Neuronal stem cell (in vitro differentiated cells): ENCODE data around the gene INCA1.

Experiments used
- DNase-seq: peaks from one replicate; pipeline ENCODE4 v3.0.0-alpha.2; 2013; ENCODE audit warnings: low spot score
- H2AFZ ChIP-seq: one replicate; pipeline ENCODE4 v1.6.1; 2013; ENCODE audit warnings: mild to moderate bottlenecking, low read length, inconsistent platforms
- H2AK5ac ChIP-seq: 2 replicates; pipeline ENCODE4 v1.6.1; 2013; ENCODE audit warnings: low read depth, mild to moderate bottlenecking, inconsistent platforms, low read length, moderate library complexity, mixed read lengths
- H2BK120ac ChIP-seq: 2 replicates; pipeline ENCODE4 v1.6.1; 2013; ENCODE audit warnings: low read depth, mild to moderate bottlenecking, inconsistent platforms, low read length, moderate library complexity, mixed read lengths
- H2BK12ac ChIP-seq: one replicate; pipeline ENCODE4 v1.6.1; 2013; ENCODE audit warnings: low read length, inconsistent platforms
- H2BK15ac ChIP-seq: 2 replicates; pipeline ENCODE4 v1.6.1; 2013; ENCODE audit warnings: mild to moderate bottlenecking, low read length, inconsistent platforms, mixed read lengths
- H2BK5ac ChIP-seq: one replicate; pipeline ENCODE4 v1.6.1; 2013; ENCODE audit warnings: inconsistent platforms, mild to moderate bottlenecking, low read length, moderate library complexity
- H3K14ac ChIP-seq: one replicate; pipeline ENCODE4 v1.6.1; 2013; ENCODE audit warnings: low read length, inconsistent platforms
- H3K18ac ChIP-seq: 2 replicates; pipeline ENCODE4 v1.6.1; 2013; ENCODE audit warnings: low read length, inconsistent platforms
- H3K23ac ChIP-seq: 2 replicates; pipeline ENCODE4 v1.6.1; 2013; ENCODE audit warnings: low read depth, mild to moderate bottlenecking, mixed read lengths, low read length, inconsistent platforms; ENCODE audit not compliant: poor library complexity
- H3K27ac ChIP-seq: replicated peaks from 3 replicates; pipeline ENCODE4 v1.5.1; 2013; ENCODE audit warnings: low read length, inconsistent platforms
- H3K27me3 ChIP-seq, 3 experiments: 2 replicates each; pipeline ENCODE4 v1.6.1; 2013; ENCODE audit warnings: low read length in 3 of 3, mild to moderate bottlenecking in 2 of 3, inconsistent platforms in 1 of 3, low read depth in 1 of 3, mixed read lengths in 1 of 3, moderate library complexity in 1 of 3; ENCODE audit not compliant: control insufficient read depth in 3 of 3, insufficient read depth in 3 of 3
- H3K36me3 ChIP-seq, 2 donors: replicated peaks in 1 of 2; 2 replicates each; pipeline ENCODE4 v1.6.1; 2013; ENCODE audit warnings: low read length in 2 of 2; ENCODE audit not compliant: control insufficient read depth in 2 of 2, insufficient read depth in 2 of 2
- H3K4ac ChIP-seq: 2 replicates; pipeline ENCODE4 v1.6.1; 2013; ENCODE audit warnings: inconsistent platforms, mild to moderate bottlenecking, low read length, moderate library complexity
- H3K4me1 ChIP-seq, 2 donors: 1 replicate in 1 of 2; 2 replicates in 1 of 2; pipeline ENCODE4 v1.6.1; 2013; ENCODE audit warnings: low read length in 2 of 2, low read depth in 1 of 2; ENCODE audit not compliant: control insufficient read depth in 2 of 2, insufficient read depth in 1 of 2
- H3K4me2 ChIP-seq: one replicate; pipeline ENCODE4 v1.6.1; 2013; ENCODE audit warnings: mild to moderate bottlenecking, low read length, inconsistent platforms; ENCODE audit not compliant: insufficient read depth, poor library complexity, severe bottlenecking
- H3K4me3 ChIP-seq, 2 donors: 2 replicates each; pipeline ENCODE4 v1.5.1; 2013; ENCODE audit warnings: low read length in 2 of 2, mild to moderate bottlenecking in 2 of 2, inconsistent platforms in 1 of 2, moderate library complexity in 1 of 2
- H3K79me1 ChIP-seq: one replicate; pipeline ENCODE4 v1.6.1; 2013; ENCODE audit warnings: low read depth, mild to moderate bottlenecking, inconsistent platforms, low read length, moderate library complexity
- H3K9ac ChIP-seq: one replicate; pipeline ENCODE4 v1.6.1; 2013; ENCODE audit warnings: mild to moderate bottlenecking, low read depth, low read length, inconsistent platforms; ENCODE audit not compliant: poor library complexity
- H3K9me3 ChIP-seq, 2 donors: replicated peaks in 1 of 2; 2 replicates each; pipeline versions ENCODE3 to v1.6.1; 2013; ENCODE audit warnings: low read length in 2 of 2, mild to moderate bottlenecking in 2 of 2, inconsistent platforms in 1 of 2, low read depth in 1 of 2, mixed read lengths in 1 of 2, moderate library complexity in 1 of 2; ENCODE audit not compliant: control insufficient read depth in 2 of 2, insufficient read depth in 1 of 2
- H4K8ac ChIP-seq: one replicate; pipeline ENCODE4 v1.6.1; 2013; ENCODE audit warnings: low read depth, mild to moderate bottlenecking, inconsistent platforms, low read length, moderate library complexity
- H4K91ac ChIP-seq: one replicate; pipeline ENCODE4 v1.6.1; 2013; ENCODE audit warnings: low read length, low read depth, mild to moderate bottlenecking, inconsistent platforms; ENCODE audit not compliant: poor library complexity
- WGBS, 2 donors: extraction: QIAGEN DNeasy Blood & Tissue Kit; methylation state at CpG; one replicate each; pipeline ENCODE4 v1.1.7; 2013; ENCODE audit warnings: missing lambda C conversion rate in 2 of 2, mixed read lengths in 1 of 2; ENCODE audit not compliant: insufficient read length in 2 of 2, insufficient replicate concordance in 1 of 2; ENCODE audit errors: extremely low coverage in 2 of 2; 5-methylcytosine and 5-hydroxymethylcytosine counted together

Gene INCA1

GRCh38 chr17:4939796-4940554 lies 57.3 kb downstream of the INCA1 start, which contains the start of the genes RNF167 and SLC25A11:
Gene RNF167 (plus strand): TSS chr17:4940268. CDS start chr17:4940910, 642 bp downstream.
Gene SLC25A11 (minus strand): TSS chr17:4940046. CDS start chr17:4939910, 136 bp downstream.
- H3K9me3 ChIP-seq, result no peaks in the 10 kb centered on the region
- no peak within 1 kb of the TSS for H4K91ac ChIP-seq
- no peaks in the 10 kb centered on the region for H3K27me3 ChIP-seq
- H2BK5ac ChIP-seq, result peak within 1 kb of the TSS; percentile 8
- peak within 1 kb of the TSS; percentile 95 for H3K9ac ChIP-seq
- no peak within 1 kb of the TSS for H2BK12ac ChIP-seq
- peak within 1 kb of the TSS; percentile 87 for H3K23ac ChIP-seq
- peak within 1 kb of the TSS; percentile 90 for H2AFZ ChIP-seq
- H3K4ac ChIP-seq, result peak within 1 kb of the TSS; percentile 53
- DNase-seq, result peak; percentile 99
- peak within 1 kb of the TSS; percentile 95 for H3K4me2 ChIP-seq
- peak within 1 kb of the TSS; percentile 89 for H2BK15ac ChIP-seq
- H3K18ac ChIP-seq, result peak within 1 kb of the TSS; percentile 95
- H3K4me1 ChIP-seq, result peaks cover 9 to 12% of the 10 kb centered on the region in 2 donors
- H3K27ac ChIP-seq, result peak within 1 kb of the TSS; percentile 95
- peak within 1 kb of the TSS; percentile 65 for H2BK120ac ChIP-seq
- H3K79me1 ChIP-seq, result peaks cover 19% of the 10 kb centered on the region
- peak within 1 kb of the TSS; percentile 88 for H2AK5ac ChIP-seq
- H3K36me3 ChIP-seq, result peaks cover 44 to 68% of the 10 kb centered on the region in 2 donors
- no CpG with 5 or more reads among the region's 72 CpGs for WGBS, 2 donors
- peak within 1 kb of the TSS; percentile 42 for H3K14ac ChIP-seq
- no peak within 1 kb of the TSS for H4K8ac ChIP-seq
- H3K4me3 ChIP-seq, result peak within 1 kb of the TSS; percentile 93 to 95

GRCh38 chr17:4939546-4939795 lies 57.9 kb downstream of the INCA1 start:
- DNase-seq, result no peak

GRCh38 chr17:4938688-4939545 lies 58.4 kb downstream of the INCA1 start:
- H3K9ac ChIP-seq, result peak overlapping the region; percentile 94
- H2BK15ac ChIP-seq, result peak overlapping the region; percentile 89
- no CpG with 5 or more reads among the region's 19 CpGs for WGBS, 2 donors
- H3K27ac ChIP-seq, result peak overlapping the region; percentile 95
- peaks cover 35 to 58% of the 10 kb centered on the region in 2 donors for H3K36me3 ChIP-seq
- no peak overlapping the region for H4K8ac ChIP-seq
- no peak overlapping the region for H2BK12ac ChIP-seq
- H3K23ac ChIP-seq, result peak overlapping the region; percentile 87
- no peaks in the 10 kb centered on the region for H3K9me3 ChIP-seq
- no peak for DNase-seq
- peak overlapping the region; percentile 8 for H2BK5ac ChIP-seq
- H2AK5ac ChIP-seq, result peak overlapping the region; percentile 58
- peak overlapping the region; percentile 90 for H2AFZ ChIP-seq
- no peak overlapping the region for H4K91ac ChIP-seq
- H3K14ac ChIP-seq, result no peak overlapping the region
- H3K4ac ChIP-seq, result no peak overlapping the region
- peak overlapping the region; percentile 93 to 95 for H3K4me3 ChIP-seq
- H3K4me2 ChIP-seq, result peak overlapping the region; percentile 95
- peak overlapping the region; percentile 65 for H2BK120ac ChIP-seq
- H3K27me3 ChIP-seq, result no peaks in the 10 kb centered on the region
- H3K79me1 ChIP-seq, result peaks cover 19% of the 10 kb centered on the region
- peak overlapping the region; percentile 95 for H3K18ac ChIP-seq
- peaks cover 11 to 12% of the 10 kb centered on the region in 2 donors for H3K4me1 ChIP-seq

More at GRCh38 chr17:4939546-4939795, 57.9 kb downstream of the INCA1 start:
- peak overlapping the region; percentile 93 to 95 for H3K4me3 ChIP-seq
- H3K79me1 ChIP-seq, result peaks cover 19% of the 10 kb centered on the region
- peaks cover 9 to 12% of the 10 kb centered on the region in 2 donors for H3K4me1 ChIP-seq
- H2AK5ac ChIP-seq, result peak overlapping the region; percentile 58
- peak overlapping the region; percentile 8 for H2BK5ac ChIP-seq
- WGBS, 2 donors, result no CpG with 5 or more reads among the region's 16 CpGs
- H3K23ac ChIP-seq, result peak overlapping the region; percentile 87
- H3K18ac ChIP-seq, result peak overlapping the region; percentile 95
- no peak overlapping the region for H4K91ac ChIP-seq
- H2BK15ac ChIP-seq, result peak overlapping the region; percentile 89
- H2BK120ac ChIP-seq, result peak overlapping the region; percentile 65
- no peak overlapping the region for H4K8ac ChIP-seq
- peak overlapping the region; percentile 53 for H3K4ac ChIP-seq
- peaks cover 39 to 63% of the 10 kb centered on the region in 2 donors for H3K36me3 ChIP-seq
- no peak overlapping the region for H2BK12ac ChIP-seq
- H3K4me2 ChIP-seq, result peak overlapping the region; percentile 95
- peak overlapping the region; percentile 94 for H3K9ac ChIP-seq
- peak overlapping the region; percentile 95 for H3K27ac ChIP-seq
- H3K9me3 ChIP-seq, result no peaks in the 10 kb centered on the region
- peak overlapping the region; percentile 42 for H3K14ac ChIP-seq
- H3K27me3 ChIP-seq, result no peaks in the 10 kb centered on the region
- H2AFZ ChIP-seq, result peak overlapping the region; percentile 90
